Neural cell (in vitro differentiated cells): ENCODE data around the gene BCAS1. TPM values are rescaled to one million over a fixed set of nuclear protein-coding genes. Genes with fewer than 3 reads are reported as not detected.

Experiments
- H2AFZ ChIP-seq: fragments of 200-600, 300-800 bp; sonication (generic), shearing (Covaris generic); 2 replicates; pipeline ENCODE4 v1.6.0; 2014; ENCODE audit warnings: low read depth, mild to moderate bottlenecking, antibody characterized with exemption, low read length, moderate library complexity
- H3F3A ChIP-seq: fragments of 200-600 bp; shearing (Covaris generic); 2 replicates; pipeline ENCODE4 v1.6.1; 2016; ENCODE audit warnings: mild to moderate bottlenecking, moderate library complexity, mixed read lengths, antibody characterized with exemption, low read length; ENCODE audit not compliant: insufficient read depth, poor library complexity, severe bottlenecking
- H3K27ac ChIP-seq: fragments of 200-600, 300-800 bp; sonication (generic), shearing (Covaris generic); 2 replicates; pipeline ENCODE4 v1.5.1; 2014; ENCODE audit warnings: mild to moderate bottlenecking, low read length, moderate library complexity
- H3K27me3 ChIP-seq: fragments of 300-800, 200-600 bp; sonication (generic), shearing (Covaris generic); 2 replicates; pipeline ENCODE4 v1.6.0; 2014; ENCODE audit warnings: mild to moderate bottlenecking, low read depth, low read length, moderate library complexity; ENCODE audit not compliant: insufficient read depth
- H3K36me3 ChIP-seq: fragments of 300-800, 200-600 bp; sonication (generic), shearing (Covaris generic); 2 replicates; pipeline ENCODE4 v1.5.1; 2014; ENCODE audit warnings: mild to moderate bottlenecking, antibody characterized with exemption, low read length, moderate library complexity; ENCODE audit not compliant: insufficient read depth
- H3K4me2 ChIP-seq: fragments of 300-800, 200-600 bp; sonication (generic), shearing (Covaris generic); 2 replicates; pipeline ENCODE4 v1.6.0; 2014; ENCODE audit warnings: mild to moderate bottlenecking, low read length
- H3K4me3 ChIP-seq: fragments of 300-800, 200-600 bp; sonication (generic), shearing (Covaris generic); 2 replicates; pipeline ENCODE4 v1.5.1; 2014; ENCODE audit warnings: mild to moderate bottlenecking, low read length, moderate library complexity
- H3K79me2 ChIP-seq: fragments of 200-600 bp; shearing (Covaris generic); replicated peaks from 2 replicates; pipeline ENCODE4 v1.6.0; 2014; ENCODE audit warnings: mild to moderate bottlenecking, low read length, moderate library complexity; ENCODE audit not compliant: insufficient read depth
- H3K9ac ChIP-seq: fragments of 300-800, 200-600 bp; sonication (generic), shearing (Covaris generic); 2 replicates; pipeline ENCODE4 v1.6.1; 2016; ENCODE audit warnings: mild to moderate bottlenecking, low read length, mixed read lengths
- H3K9me2 ChIP-seq: fragments of 200-600 bp; shearing (Covaris generic); 2 replicates; pipeline ENCODE4 v1.6.1; 2016; ENCODE audit warnings: mild to moderate bottlenecking, low read length, mixed read lengths; ENCODE audit not compliant: insufficient read depth
- H3K9me3 ChIP-seq: fragments of 200-600, 300-800 bp; sonication (generic), shearing (Covaris generic); 2 replicates; pipeline ENCODE4 v1.6.1; 2016; ENCODE audit warnings: mild to moderate bottlenecking, mixed run types, low read length, moderate library complexity, mixed read lengths
- H4K20me1 ChIP-seq: fragments of 200-600 bp; shearing (Covaris generic); 2 replicates; pipeline ENCODE4 v1.6.1; 2016; ENCODE audit warnings: mild to moderate bottlenecking, mixed run types; ENCODE audit not compliant: insufficient read depth
- CTCF ChIP-seq: fragments of 450-650 bp; IDR thresholded peaks from 2 replicates; pipeline ENCODE4 v1.5.1; 2014; ENCODE audit warnings: antibody characterized with exemption, mild to moderate bottlenecking, moderate library complexity; ENCODE audit not compliant: poor library complexity, severe bottlenecking
- EP300 ChIP-seq: fragments of 450-650 bp; conservative IDR thresholded peaks from 2 replicates; pipeline ENCODE4 v1.6.1; 2014; ENCODE audit warnings: antibody characterized with exemption, mild to moderate bottlenecking, moderate library complexity; ENCODE audit not compliant: poor library complexity, severe bottlenecking
- EZH2 ChIP-seq: fragments of 200-600, 300-800 bp; shearing (Covaris generic), sonication (generic); IDR thresholded peaks from 2 replicates; pipeline ENCODE4 v1.6.1; 2014; ENCODE audit warnings: antibody characterized with exemption, low read length, borderline replicate concordance, mild to moderate bottlenecking; ENCODE audit not compliant: insufficient read depth, poor library complexity, severe bottlenecking
- MXI1 ChIP-seq: fragments of 450-650 bp; conservative IDR thresholded peaks from 2 replicates; pipeline ENCODE4 v1.6.1; 2014; ENCODE audit warnings: antibody characterized with exemption, mild to moderate bottlenecking; ENCODE audit not compliant: poor library complexity, severe bottlenecking
- POLR2AphosphoS5 ChIP-seq: IDR thresholded peaks from 2 replicates; pipeline ENCODE4 v1.6.1; 2012
- RAD21 ChIP-seq: fragments of 450-650 bp; conservative IDR thresholded peaks from 2 replicates; pipeline ENCODE4 v1.6.1; 2014; ENCODE audit warnings: antibody characterized with exemption, mild to moderate bottlenecking, moderate library complexity
- REST ChIP-seq: IDR thresholded peaks from 2 replicates; pipeline ENCODE4 v1.6.1; 2012; ENCODE audit warnings: borderline replicate concordance
- SMC3 ChIP-seq: fragments of 450-650 bp; conservative IDR thresholded peaks from 2 replicates; pipeline ENCODE4 v1.6.1; 2014; ENCODE audit warnings: antibody characterized with exemption, mild to moderate bottlenecking, moderate library complexity; ENCODE audit not compliant: poor library complexity
- TAF1 ChIP-seq: IDR thresholded peaks from 2 replicates; pipeline ENCODE4 v1.6.1; 2012; ENCODE audit warnings: low read depth
- polyA plus RNA-seq: library from polyadenylated mRNA; depleted of rRNA; stranded (reverse); fragments of >200 nt; gene quantifications from 2 replicates; pipeline ENCODE4 v1.2.3, GENCODE V29; 2014

The BCAS1 gene
- polyA plus RNA-seq, 1 donor from 2014 or later: not detected

- H3K36me3 ChIP-seq: no peaks in the 10 kb centered on the region
- H3K9me2 ChIP-seq: no peaks in the 10 kb centered on the region
- H3K9me3 ChIP-seq: no peaks in the 10 kb centered on the region
- no peaks in the 10 kb centered on the region for H3K27me3 ChIP-seq
- TF ChIP-seq SMC3 (no peak), EZH2 (no peak), MXI1 (no peak), RAD21 (no peak), EP300 (no peak), TAF1 (no peak), CTCF (no peak), REST (no peak), POLR2AphosphoS5 (no peak)
- H2AFZ ChIP-seq: no peak overlapping the region
- H3K4me2 ChIP-seq: no peak overlapping the region
- H3F3A ChIP-seq: no peaks in the 10 kb centered on the region
- H3K27ac ChIP-seq: no peak overlapping the region
- H3K4me3 ChIP-seq: no peak overlapping the region
- H3K9ac ChIP-seq: no peak overlapping the region
- no peaks in the 10 kb centered on the region for H4K20me1 ChIP-seq
- no peaks in the 10 kb centered on the region for H3K79me2 ChIP-seq
Measured at GRCh38 chr20:54043076-54043967, 27.1 kb downstream of the BCAS1 start.

GRCh38 chr20:54042021-54042420 lies 28.4 kb downstream of the BCAS1 start:
- no peaks in the 10 kb centered on the region for H3K9me3 ChIP-seq
- no peaks in the 10 kb centered on the region for H4K20me1 ChIP-seq
- no peaks in the 10 kb centered on the region for H3F3A ChIP-seq
- no peak overlapping the region for H3K27ac ChIP-seq
- H3K27me3 ChIP-seq: no peaks in the 10 kb centered on the region
- H2AFZ ChIP-seq: no peak overlapping the region
- no peaks in the 10 kb centered on the region for H3K36me3 ChIP-seq
- H3K9ac ChIP-seq: no peak overlapping the region
- H3K4me3 ChIP-seq: no peak overlapping the region
- TF ChIP-seq RAD21: no peak
- TF ChIP-seq SMC3: no peak
- no peak for TF ChIP-seq TAF1
- no peak for TF ChIP-seq CTCF
- no peak for TF ChIP-seq REST
- TF ChIP-seq POLR2AphosphoS5: no peak
- TF ChIP-seq EZH2: no peak
- no peak for TF ChIP-seq EP300
- TF ChIP-seq MXI1: no peak
- H3K9me2 ChIP-seq: no peaks in the 10 kb centered on the region
- no peaks in the 10 kb centered on the region for H3K79me2 ChIP-seq
- H3K4me2 ChIP-seq: no peak overlapping the region
